Measurements from ENCODE around the gene GRIK4.

GRIK4 gene

GRCh38 chr11:120956710-120957495 is 445.4 kb downstream of the GRIK4 start:
- DNase-seq (ENCODE audit: low spot score), result peak; percentile 13

- no peak for DNase-seq (ENCODE audit: low spot score)
These were observed 446.6 kb downstream of the GRIK4 start for GRCh38 chr11:120958185-120958584.

- DNase-seq (ENCODE audit: low spot score), result no peak
These were observed 447.6 kb downstream of the GRIK4 start for GRCh38 chr11:120959189-120959588.

DNA sequence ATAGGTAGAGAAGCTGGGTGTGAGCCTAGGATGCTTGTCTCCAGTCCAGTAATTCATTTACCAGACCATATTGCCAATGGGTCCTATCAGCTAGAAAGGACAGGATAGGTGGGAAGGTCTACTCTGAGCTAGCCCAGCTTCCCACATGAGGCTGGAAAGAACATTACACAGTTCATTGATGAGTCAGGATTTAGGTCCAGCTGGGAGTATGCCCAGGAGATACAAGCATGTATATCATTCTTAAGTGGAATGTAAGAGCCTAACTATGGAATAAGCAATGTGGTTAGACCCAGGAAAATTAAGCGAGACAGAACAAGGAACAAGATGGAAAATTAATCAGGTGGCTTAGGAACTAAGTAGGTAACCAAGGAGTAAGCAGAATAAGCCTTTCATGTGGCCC is 453.3 kb downstream of the GRIK4 start:
- no peak for DNase-seq (ENCODE audit: low spot score)

GRCh38 chr11:120966840-120967239 is 455.3 kb downstream of the GRIK4 start:
- no peak for DNase-seq (ENCODE audit: low spot score)

DNA sequence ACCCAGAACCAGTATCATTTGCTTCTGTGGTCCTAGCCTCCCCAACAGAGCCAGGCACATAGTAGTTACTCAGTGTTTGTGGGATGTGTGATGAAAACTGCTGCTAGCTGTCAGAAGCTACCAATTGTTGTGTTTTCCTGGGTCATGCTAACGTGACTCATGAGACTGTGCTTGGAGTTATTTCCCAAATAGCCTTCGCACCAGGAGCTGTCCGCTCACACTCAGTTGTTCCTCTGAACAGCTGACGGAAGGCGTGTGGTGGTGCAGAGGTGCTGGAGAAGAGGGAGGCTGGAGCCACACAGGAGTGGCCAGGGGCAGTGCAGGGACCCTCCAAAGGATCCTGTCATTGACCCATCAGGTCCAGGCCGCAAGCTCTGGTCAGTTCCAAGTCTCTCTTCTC is 458.4 kb downstream of the GRIK4 start:
- DNase-seq (ENCODE audit: low spot score), result no peak

DNA sequence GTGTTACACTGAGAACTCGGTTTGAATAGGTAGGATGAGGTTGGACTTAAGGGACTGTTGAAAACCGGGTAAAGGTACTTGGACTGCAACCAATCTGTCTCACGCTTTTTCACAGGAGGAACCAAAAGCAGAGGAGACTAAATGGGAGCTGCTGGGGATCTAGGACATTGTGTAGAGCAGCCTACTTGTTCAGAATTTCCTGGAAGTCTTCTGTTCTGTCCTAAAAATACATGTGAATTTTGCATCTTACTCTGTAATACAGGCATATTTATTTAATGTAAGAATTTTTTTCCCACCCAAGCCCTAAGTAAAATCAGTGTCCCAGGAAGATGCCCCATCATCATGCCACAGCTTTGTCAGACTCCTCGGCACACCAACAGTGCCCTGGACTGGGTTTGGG is 460.3 kb downstream of the GRIK4 start:
- no peak for DNase-seq (ENCODE audit: low spot score)

- DNase-seq (ENCODE audit: low spot score), result no peak
These were observed 461.1 kb downstream of the GRIK4 start for GRCh38 chr11:120972621-120973020.

- DNase-seq (ENCODE audit: low spot score), result no peak
These were observed 462.0 kb downstream of the GRIK4 start for GRCh38 chr11:120973501-120973900.

GRCh38 chr11:120974466-120974865 is 462.9 kb downstream of the GRIK4 start:
- no peak for DNase-seq (ENCODE audit: low spot score)

DNA sequence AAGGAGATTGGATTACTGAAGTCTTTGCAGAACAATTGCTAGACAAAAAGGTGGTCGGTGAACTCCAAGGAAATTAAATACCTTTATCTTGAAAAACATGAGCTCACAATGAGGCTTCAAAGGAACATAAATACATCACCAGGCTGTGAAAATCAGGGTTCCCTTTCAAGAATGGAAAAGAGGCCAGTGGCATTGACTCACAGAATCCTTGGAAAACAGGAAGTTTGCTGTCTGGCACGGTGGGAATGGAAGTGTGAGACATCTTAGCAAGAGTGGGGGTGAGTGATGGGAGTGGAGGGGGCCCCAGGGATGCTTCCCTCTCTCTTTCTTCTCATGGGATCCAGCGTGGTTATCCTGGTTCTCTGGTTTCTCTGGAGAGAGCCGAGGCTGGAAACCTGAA is 463.4 kb downstream of the GRIK4 start:
- DNase-seq (ENCODE audit: low spot score), result no peak

DNA sequence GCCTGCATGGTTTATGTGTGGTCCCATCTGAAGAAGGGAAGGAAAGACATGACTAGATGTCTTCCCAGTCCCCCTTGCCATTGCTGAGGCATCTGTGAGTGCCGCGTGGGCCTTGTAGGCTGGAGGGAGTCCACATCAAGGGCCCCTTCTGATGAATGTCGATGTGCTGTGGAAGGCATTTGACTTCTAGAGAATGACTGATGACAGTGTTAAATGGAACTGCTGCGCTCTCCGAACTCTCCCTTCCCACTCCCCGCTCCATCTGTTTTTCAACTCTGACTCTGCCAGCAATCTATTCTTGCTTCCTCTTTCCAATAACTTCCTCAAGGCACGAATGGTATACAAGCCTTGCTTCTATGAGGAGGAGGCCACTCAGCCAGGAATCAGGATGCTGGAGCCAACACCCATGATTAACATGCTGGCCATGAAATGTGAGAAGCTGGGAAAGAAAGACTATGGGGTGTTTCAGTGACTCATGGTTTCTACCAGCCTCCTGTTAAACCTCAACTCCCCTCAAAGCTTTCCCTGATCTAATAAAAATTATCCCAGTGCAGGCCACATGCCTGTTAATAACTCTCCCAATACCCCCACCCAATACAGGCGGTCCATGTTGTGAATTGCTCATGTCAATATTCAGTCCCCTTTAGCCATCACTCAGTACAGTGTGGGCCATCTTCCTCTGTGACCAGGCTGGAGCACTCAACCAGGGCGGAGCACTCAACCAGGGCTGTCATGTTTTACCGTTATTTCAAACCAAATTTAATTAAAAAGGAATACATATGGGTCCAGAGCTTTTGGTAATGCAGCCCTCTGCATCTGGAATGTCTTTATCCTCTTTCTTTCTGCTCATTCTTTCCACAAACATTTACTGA is 466.0 kb downstream of the GRIK4 start:
- no peak for DNase-seq (ENCODE audit: low spot score)

- no peak for DNase-seq (ENCODE audit: low spot score)
These were observed 467.2 kb downstream of the GRIK4 start for GRCh38 chr11:120978701-120979100.

DNA sequence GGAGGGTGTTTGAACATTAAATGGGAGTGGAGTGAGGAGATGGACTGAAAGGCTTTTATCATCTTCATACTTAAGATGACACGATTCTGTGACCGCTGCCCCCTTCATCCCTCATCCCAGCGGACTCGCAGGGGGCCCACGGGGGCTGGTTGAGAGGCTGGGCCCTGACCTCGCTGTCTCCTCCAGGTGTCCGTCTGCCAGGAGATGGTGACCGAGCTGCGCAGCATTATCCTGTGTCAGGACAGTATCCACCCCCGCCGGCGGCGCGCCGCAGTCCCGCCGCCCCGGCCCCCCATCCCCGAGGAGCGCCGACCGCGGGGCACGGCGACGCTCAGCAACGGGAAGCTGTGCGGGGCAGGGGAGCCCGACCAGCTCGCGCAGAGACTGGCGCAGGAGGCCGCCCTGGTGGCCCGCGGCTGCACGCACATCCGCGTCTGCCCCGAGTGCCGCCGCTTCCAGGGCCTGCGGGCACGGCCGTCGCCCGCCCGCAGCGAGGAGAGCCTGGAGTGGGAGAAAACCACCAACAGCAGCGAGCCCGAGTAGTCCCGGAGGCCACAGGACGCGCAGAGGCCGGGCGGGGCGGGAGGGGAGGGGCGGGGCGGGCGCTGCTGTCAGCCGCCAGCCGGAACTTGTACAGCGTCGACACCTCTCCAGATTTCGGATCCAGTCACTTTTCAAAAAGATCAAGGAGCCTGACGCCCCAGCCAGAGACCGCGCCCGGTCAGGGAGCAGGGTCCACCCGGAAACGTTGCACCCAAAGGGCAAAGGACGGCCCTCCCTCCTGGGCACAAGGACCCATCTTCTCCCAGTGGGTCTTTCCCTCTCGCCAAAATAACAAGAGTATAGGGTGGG is 474.4 kb downstream of the GRIK4 start:
- no peak for DNase-seq (ENCODE audit: low spot score)

DNA sequence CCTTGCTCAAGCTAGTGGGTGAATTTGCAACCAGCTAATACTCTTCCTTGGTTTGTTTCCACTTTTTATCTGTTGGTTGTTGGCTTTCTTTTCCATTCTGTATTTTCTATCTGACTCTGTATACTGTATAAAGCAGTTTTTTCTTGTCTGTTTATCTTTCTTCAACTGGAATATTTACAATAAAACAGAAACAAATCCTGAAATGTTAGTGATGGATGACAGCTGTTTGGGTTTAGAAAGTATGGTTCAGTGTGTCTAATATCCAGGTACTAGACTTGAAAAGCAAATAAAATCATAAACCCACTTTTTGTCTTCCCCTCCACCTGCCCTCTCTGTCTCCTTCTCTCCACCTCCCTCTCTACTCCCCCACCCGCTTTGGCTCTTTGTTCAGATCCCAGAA is 477.1 kb downstream of the GRIK4 start:
- no peak for DNase-seq (ENCODE audit: low spot score)

- DNase-seq (ENCODE audit: low spot score), result no peak
These were observed 480.5 kb downstream of the GRIK4 start for GRCh38 chr11:120991830-120992686.

DNA sequence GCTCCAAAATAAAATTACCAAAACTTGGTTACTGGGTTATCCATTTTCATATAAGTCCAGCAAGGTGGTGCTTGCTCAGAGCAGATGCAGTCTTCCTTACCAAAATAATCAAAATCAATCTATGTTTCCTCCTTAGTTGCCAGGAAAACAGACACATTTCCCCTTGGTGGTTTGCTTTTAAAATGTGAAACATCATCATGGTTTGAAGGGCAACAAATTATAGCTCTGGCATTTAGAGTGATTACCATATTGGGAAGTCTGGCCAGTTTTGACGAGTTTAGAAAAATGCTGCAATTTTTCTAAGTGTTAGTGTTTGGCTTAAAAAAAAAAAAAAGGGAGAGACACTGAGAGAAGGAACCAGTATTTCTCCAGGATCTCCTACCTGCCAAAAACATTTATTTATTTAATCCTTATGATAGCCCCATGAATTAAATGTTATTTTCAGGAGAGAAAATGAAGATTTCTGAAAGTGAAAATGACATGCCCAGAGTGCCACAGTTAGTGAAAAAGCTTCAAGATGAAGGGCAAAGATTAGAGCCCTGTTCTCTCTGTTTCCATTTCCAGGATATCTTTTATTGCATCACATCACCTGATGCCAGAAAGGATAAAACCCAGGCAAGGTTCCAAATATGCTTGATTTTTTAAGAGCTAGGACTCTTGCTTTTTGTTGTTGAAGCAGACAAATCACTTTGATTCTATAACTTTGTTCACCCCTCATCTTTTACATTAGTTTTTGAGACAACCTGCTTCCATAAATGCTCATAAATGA is 482.7 kb downstream of the GRIK4 start:
- no peak for DNase-seq (ENCODE audit: low spot score)

GRCh38 chr11:120995184-120995583 is 483.6 kb downstream of the GRIK4 start:
- no peak for DNase-seq (ENCODE audit: low spot score)

DNA sequence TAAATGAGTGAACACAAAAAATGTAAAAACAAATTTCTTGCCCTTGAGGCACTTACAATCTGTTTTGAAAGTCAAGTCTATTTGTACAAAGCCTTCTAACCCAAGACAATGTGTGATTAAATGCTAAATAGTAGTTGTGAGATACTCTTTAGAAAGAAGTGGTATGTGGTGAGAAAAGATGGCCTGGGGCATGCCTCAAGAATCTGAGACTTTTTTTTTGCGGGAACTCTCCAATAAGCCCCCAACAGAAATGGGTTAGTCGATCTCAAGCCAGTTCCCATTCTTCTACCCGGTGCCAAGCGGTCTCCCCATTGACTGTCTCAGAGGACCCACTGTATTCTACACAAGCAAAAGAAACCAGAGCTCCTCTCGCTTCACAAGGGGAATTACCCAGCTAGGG is 485.4 kb downstream of the GRIK4 start:
- DNase-seq (ENCODE audit: low spot score), result no peak

DNA sequence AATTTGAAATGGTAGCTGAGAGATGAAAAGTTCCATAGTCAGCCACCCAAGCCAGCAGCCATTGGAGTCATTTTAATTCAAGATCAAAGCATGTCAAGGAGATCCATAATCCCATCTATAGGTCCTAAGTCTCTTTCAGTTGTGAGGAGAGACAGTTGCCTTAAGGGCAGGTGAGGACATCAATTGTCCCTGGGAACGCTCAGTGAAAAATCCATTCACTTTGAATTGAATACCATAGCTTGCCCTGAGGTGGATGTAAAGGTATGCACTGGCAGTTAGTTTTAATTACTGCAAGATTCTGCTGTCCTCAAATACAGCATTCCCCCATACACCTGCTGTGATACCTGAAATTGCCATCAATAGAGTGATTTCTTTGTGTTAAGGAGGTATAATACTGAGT is 487.0 kb downstream of the GRIK4 start:
- no peak for DNase-seq (ENCODE audit: low spot score)
